Adrenal gland (tissue), 12 donors: ENCODE data around the gene ZSCAN9. TPM values are rescaled to one million over a fixed set of nuclear protein-coding genes. Genes with fewer than 3 reads are reported as not detected.

ENCODE experiments used
- DNase-seq, 7 donors: peaks; one replicate each; pipeline ENCODE4 v3.0.0-alpha.2; 2019 to 2020
- H3K27ac ChIP-seq, 5 donors: fragments of 200-600 bp; sonication (generic) in 4 of 5; 1 replicate in 3 of 5; 2 replicates in 2 of 5; pipeline versions ENCODE4 v1.5.1 to v1.8.0; 2016 to 2020; ENCODE audit warnings: mild to moderate bottlenecking in 1 of 5
- H3K27me3 ChIP-seq: fragments of 200-600 bp; 2 replicates; pipeline ENCODE4 v1.8.0; 2021
- H3K36me3 ChIP-seq, 2 donors: fragments of 200-600 bp; replicated peaks in 1 of 2; 1 replicate in 1 of 2; 2 replicates in 1 of 2; pipeline versions ENCODE4 v1.5.1 to v1.8.0; 2018 to 2022
- H3K4me1 ChIP-seq, 2 donors: fragments of 200-600 bp; replicated peaks in 1 of 2; 1 replicate in 1 of 2; 2 replicates in 1 of 2; pipeline versions ENCODE4 v1.5.1 to v1.8.0; 2018 to 2021
- H3K4me3 ChIP-seq, 4 donors: fragments of 200-600 bp; sonication (generic) in 3 of 4; one replicate each; pipeline ENCODE4 v1.5.1; 2016 to 2018
- H3K9me3 ChIP-seq, 3 donors: fragments of 200-600 bp; sonication (generic) in 1 of 3; replicated peaks in 1 of 3; 1 replicate in 2 of 3; 2 replicates in 1 of 3; pipeline versions ENCODE4 v1.5.1 to v1.8.0; 2016 to 2021
- POLR2A ChIP-seq, 2 donors: fragments of 450-650 bp; IDR thresholded peaks; one replicate each; pipeline ENCODE4 v1.6.1; 2017; ENCODE audit warnings: antibody characterized with exemption in 2 of 2, mild to moderate bottlenecking in 2 of 2, moderate library complexity in 1 of 2
- WGBS, 4 donors: extraction: QIAGEN DNeasy Blood & Tissue Kit in 2 of 4; methylation state at CpG; one replicate each; pipeline versions ENCODE4 v1.1.5 to v1.1.7; 2013 to 2017; 5-methylcytosine and 5-hydroxymethylcytosine counted together
- intact Hi-C, 2 donors: fragments of 100-400 bp; cut with DNase I; formaldehyde crosslinking; loops; one replicate each; pipeline versions ENCODE4 v1.14.1 to v1.15.0; 2022 to 2023
- polyA plus RNA-seq, 3 donors: library from polyadenylated mRNA; stranded (reverse); fragments of 200-250 nt in 2 of 3; fragments of 350-450 nt in 1 of 3; fragmentation: Illumina TruSeq in 1 of 3; extraction: RNeasy Lipid Tissue Mini Kit (QIAGEN cat#74804) in 1 of 3; gene quantifications; one replicate each; pipeline ENCODE4 v1.2.3, GENCODE V29; 2013 to 2014
- total RNA-seq, 9 donors: library from RNA; depleted of rRNA in 4 of 9; stranded (reverse); fragments of >200 nt in 4 of 9; fragments of 120-200 nt in 1 of 9; fragmentation: NEBNext Ultra II Directional in 1 of 9; extraction: Animal tissue kit (Norgen Biotek cat#: 25700) in 1 of 9; gene quantifications; one replicate each; pipeline versions ENCODE4 v1.1.0 to v1.2.4, GENCODE V29; 2013 to 2023
- TF ChIP-seq, protein P1 (sequence below), 6 experiments: fragments of 450-650 bp in 4 of 6; fragments of 200-600 bp in 2 of 6; sonication (generic) in 1 of 6; IDR thresholded peaks; 1 replicate in 5 of 6; 2 replicates in 1 of 6; pipeline versions ENCODE4 v1.5.1 to v1.8.0; 2016 to 2021; ENCODE audit warnings: antibody characterized with exemption in 6 of 6, mild to moderate bottlenecking in 2 of 6, moderate library complexity in 1 of 6
- donor health status: healthy with polysubstance abuse.
- donor health status: Bipolar disorder and iron deficiency.
- donor health status: DM: yes; HTN: yes; CAD: no.
- donor health status: DM: no; HTN: no; CAD: no.
- donor health status: DM: no; HTN: no; CAD: no.
- donor health status: DM: yes; HTN: yes; CAD: no.

Gene ZSCAN9
- total and polyA plus RNA-seq, 12 donors, result 1.8 to 30.8 (median 11.7) TPM

DNA sequence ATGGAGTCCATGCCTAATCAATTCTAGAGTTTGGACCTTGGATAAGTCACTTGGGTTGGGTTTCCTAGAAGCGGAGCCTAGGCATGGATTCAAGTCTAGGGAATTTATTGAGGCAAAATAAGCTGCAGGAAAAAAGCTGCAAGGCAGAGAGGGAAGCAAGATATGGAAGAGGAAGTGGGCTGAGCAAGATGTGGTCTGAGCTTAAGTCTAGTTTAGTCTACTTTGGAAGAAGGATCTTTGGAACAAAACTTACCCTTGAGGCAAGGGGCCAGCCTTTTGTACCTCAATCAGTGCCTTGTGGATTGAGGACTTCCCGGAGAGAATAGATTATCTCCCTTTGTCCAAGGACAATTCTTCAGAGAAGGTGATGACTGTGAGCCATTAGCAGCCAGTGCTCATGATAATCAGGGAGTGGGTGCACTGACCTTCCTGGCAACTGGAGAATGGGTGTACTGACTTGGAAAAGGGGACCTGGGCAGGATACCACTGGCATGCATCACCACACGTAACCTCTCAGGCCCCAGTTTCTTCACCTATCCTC, 10.9 kb downstream of the ZSCAN9 start:
- TF ChIP-seq, protein P1, sequence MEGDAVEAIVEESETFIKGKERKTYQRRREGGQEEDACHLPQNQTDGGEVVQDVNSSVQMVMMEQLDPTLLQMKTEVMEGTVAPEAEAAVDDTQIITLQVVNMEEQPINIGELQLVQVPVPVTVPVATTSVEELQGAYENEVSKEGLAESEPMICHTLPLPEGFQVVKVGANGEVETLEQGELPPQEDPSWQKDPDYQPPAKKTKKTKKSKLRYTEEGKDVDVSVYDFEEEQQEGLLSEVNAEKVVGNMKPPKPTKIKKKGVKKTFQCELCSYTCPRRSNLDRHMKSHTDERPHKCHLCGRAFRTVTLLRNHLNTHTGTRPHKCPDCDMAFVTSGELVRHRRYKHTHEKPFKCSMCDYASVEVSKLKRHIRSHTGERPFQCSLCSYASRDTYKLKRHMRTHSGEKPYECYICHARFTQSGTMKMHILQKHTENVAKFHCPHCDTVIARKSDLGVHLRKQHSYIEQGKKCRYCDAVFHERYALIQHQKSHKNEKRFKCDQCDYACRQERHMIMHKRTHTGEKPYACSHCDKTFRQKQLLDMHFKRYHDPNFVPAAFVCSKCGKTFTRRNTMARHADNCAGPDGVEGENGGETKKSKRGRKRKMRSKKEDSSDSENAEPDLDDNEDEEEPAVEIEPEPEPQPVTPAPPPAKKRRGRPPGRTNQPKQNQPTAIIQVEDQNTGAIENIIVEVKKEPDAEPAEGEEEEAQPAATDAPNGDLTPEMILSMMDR (IDR thresholded peaks at IDR 0.05), result no peak
- no peak for TF ChIP-seq POLR2A (IDR thresholded peaks at IDR 0.05)
- no peak overlapping the region for H3K27ac ChIP-seq
- H3K9me3 ChIP-seq, result no peaks in the 10 kb centered on the region
- intact Hi-C loops, result no loop called here
- WGBS, 4 donors, result 70 to 84% (median 76%) methylated on average over 3 of the region's 3 CpGs
- DNase-seq, result no peak
- no peaks in the 10 kb centered on the region for H3K36me3 ChIP-seq
- no peak overlapping the region for H3K4me3 ChIP-seq
- no peaks in the 10 kb centered on the region for H3K27me3 ChIP-seq
- no peaks in the 10 kb centered on the region for H3K4me1 ChIP-seq

DNA sequence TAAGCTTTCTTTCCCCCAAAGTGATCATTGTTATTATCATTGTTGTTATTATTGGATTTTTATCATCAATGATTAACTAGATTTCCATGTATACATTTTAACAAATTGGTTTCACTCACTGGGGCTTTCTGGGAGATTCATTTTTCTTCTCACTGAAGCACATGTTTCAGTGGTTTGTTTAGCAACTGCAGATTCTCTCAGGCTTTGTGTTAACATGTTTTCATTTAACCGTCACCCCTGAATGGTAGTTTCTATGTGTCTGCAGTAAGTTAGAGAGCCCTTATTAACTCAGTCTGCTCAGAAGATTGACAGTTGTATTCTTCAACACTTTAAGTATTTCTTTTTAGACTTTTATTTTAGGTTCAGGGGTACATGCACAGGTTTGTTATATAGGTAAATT, 14.6 kb downstream of the ZSCAN9 start:
- Histone ChIP-seq H3K27ac (no peak overlapping the region), H3K4me1 (no peaks in the 10 kb centered on the region), H3K36me3 (peaks cover 0 to 5% of the 10 kb centered on the region in 2 donors), H3K27me3 (no peaks in the 10 kb centered on the region), H3K4me3 (no peak overlapping the region), H3K9me3 (no peaks in the 10 kb centered on the region)
- WGBS, 4 donors, result 86 to 100% (median 94%) methylated on average over 1 of the region's 1 CpG
- intact Hi-C loops, result no loop called here
- no peak for DNase-seq
- TF ChIP-seq, protein P1 (IDR thresholded peaks at IDR 0.05), result no peak
- no peak for TF ChIP-seq POLR2A (IDR thresholded peaks at IDR 0.05)

DNA sequence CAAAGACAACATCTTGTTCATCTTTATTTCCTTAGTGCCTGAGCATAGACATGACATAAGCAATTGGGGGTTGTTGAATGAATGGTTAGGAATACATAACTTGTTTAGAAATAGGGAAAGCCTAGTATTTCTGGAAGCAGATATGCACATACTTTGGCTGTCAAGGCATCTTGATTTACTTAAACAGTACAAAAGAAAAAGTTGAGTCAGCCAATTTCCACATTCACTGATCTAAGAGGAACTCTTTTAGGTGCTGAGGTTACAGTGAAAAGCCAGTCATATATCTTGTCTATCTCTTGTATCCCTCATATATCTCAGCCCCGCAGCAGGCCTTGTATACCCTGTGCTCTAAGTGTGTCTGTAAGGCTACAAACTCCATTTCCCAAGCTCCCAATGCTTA, 15.4 kb downstream of the ZSCAN9 start:
- Histone ChIP-seq H3K27me3 (no peaks in the 10 kb centered on the region), H3K36me3 (peaks cover 0 to 13% of the 10 kb centered on the region in 2 donors), H3K4me1 (no peaks in the 10 kb centered on the region), H3K27ac (no peak overlapping the region), H3K9me3 (no peaks in the 10 kb centered on the region), H3K4me3 (no peak overlapping the region)
- intact Hi-C loops, result no loop called here
- no peak for DNase-seq
- TF ChIP-seq, protein P1 (IDR thresholded peaks at IDR 0.05), result no peak
- no peak for TF ChIP-seq POLR2A (IDR thresholded peaks at IDR 0.05)
- WGBS, 4 donors, result 87 to 100% (median 92%) methylated on average over 1 of the region's 1 CpG

DNA sequence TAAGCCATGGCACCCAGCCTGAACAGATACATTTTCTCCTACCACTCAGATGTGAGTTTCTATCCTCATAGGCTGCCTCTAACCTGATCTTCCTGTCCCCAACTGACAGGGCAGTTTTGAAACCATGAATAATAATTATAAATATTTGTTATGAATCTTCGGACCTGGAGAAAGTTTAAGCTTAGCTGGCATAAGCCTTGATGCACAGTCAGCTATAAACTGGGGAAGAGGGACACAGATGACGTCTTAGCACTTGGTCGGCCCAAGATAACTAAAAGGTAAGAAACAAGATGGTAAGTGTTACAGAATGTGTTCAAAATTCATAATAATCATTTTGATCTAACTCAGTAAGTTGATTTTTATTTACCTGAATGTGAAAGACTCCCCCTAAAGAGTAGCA, 18.9 kb downstream of the ZSCAN9 start:
- intact Hi-C loops, result no loop called here
- Histone ChIP-seq H3K9me3 (no peaks in the 10 kb centered on the region), H3K27ac (no peak overlapping the region), H3K36me3 (peaks cover 0 to 35% of the 10 kb centered on the region in 2 donors), H3K27me3 (no peaks in the 10 kb centered on the region), H3K4me1 (no peaks in the 10 kb centered on the region), H3K4me3 (no peak overlapping the region)
- 93 to 97% (median 95%) methylated on average over 3 of the region's 3 CpGs for WGBS, 4 donors
- TF ChIP-seq POLR2A (IDR thresholded peaks at IDR 0.05), result no peak
- TF ChIP-seq, protein P1 (IDR thresholded peaks at IDR 0.05), result no peak
- no peak for DNase-seq
